GM12801 (cell line): ENCODE measurements around the gene CBY1.

Experiments used
- CTCF ChIP-seq: IDR thresholded peaks from one replicate; pipeline ENCODE4 v1.5.1; 2011; ENCODE audit warnings: control low read depth; ENCODE audit not compliant: insufficient read length; ENCODE audit errors: extremely low read depth

The CBY1 gene

GRCh38 chr22:38638216-38638615, 18.2 kb upstream of the CBY1 start:
- no peak for TF ChIP-seq CTCF

- no peak for TF ChIP-seq CTCF
Observed at GRCh38 chr22:38638728-38639127, 17.7 kb upstream of the CBY1 start.

GRCh38 chr22:38641476-38642040, 14.9 kb upstream of the CBY1 start:
- TF ChIP-seq CTCF = no peak

- TF ChIP-seq CTCF = no peak
Observed at GRCh38 chr22:38645430-38645829, 11.0 kb upstream of the CBY1 start.

- no peak for TF ChIP-seq CTCF
Observed at GRCh38 chr22:38649841-38650522, 6.5 kb upstream of the CBY1 start.

GRCh38 chr22:38652859-38653258, 3.6 kb upstream of the CBY1 start:
- TF ChIP-seq CTCF = no peak

GRCh38 chr22:38653741-38654140, 2.7 kb upstream of the CBY1 start:
- TF ChIP-seq CTCF = no peak
